MM.1S (cell line): ENCODE measurements around the gene MYH15.

Source experiments
- DNase-seq: peaks from one replicate; pipeline ENCODE4 v3.0.0-alpha.2; 2015
- H2AFZ ChIP-seq: fragments of 300-600 bp; sonication (generic); 2 replicates; pipeline ENCODE4 v1.6.0; 2016; ENCODE audit warnings: antibody characterized with exemption, low read length
- H3F3A ChIP-seq: fragments of 300-600 bp; sonication (generic); 2 replicates; pipeline ENCODE4 v1.6.1; 2016; ENCODE audit warnings: mild to moderate bottlenecking, antibody characterized with exemption, low read length, moderate library complexity, mixed read lengths; ENCODE audit not compliant: insufficient read depth
- H3K27ac ChIP-seq: fragments of 300-600 bp; sonication (generic); 2 replicates; pipeline ENCODE4 v1.5.1; 2016; ENCODE audit warnings: mild to moderate bottlenecking, low read length
- H3K27me3 ChIP-seq: fragments of 300-600 bp; sonication (generic); replicated peaks from 2 replicates; pipeline ENCODE4 v1.6.0; 2016; ENCODE audit warnings: low read length; ENCODE audit not compliant: insufficient read depth
- H3K36me3 ChIP-seq: fragments of 300-600 bp; sonication (generic); replicated peaks from 2 replicates; pipeline ENCODE4 v1.6.1; 2016; ENCODE audit warnings: mild to moderate bottlenecking, low read length, mixed read lengths; ENCODE audit not compliant: insufficient read depth
- H3K4me1 ChIP-seq: fragments of 300-600 bp; sonication (generic); 2 replicates; pipeline ENCODE4 v1.6.1; 2016; ENCODE audit warnings: low read length, mixed read lengths
- H3K4me2 ChIP-seq: fragments of 300-600 bp; sonication (generic); 2 replicates; pipeline ENCODE4 v1.6.0; 2016; ENCODE audit warnings: low read depth, low read length
- H3K4me3 ChIP-seq: fragments of 300-600 bp; sonication (generic); 2 replicates; pipeline ENCODE4 v1.5.1; 2016; ENCODE audit warnings: low read length, mixed read lengths
- H3K79me2 ChIP-seq: fragments of 300-600 bp; sonication (generic); 2 replicates; pipeline ENCODE4 v1.6.1; 2016; ENCODE audit warnings: mixed run types, low read length, mixed read lengths
- H3K9ac ChIP-seq: fragments of 300-600 bp; sonication (generic); 2 replicates; pipeline ENCODE4 v1.6.1; 2016; ENCODE audit warnings: low read length, mixed read lengths
- H3K9me2 ChIP-seq: fragments of 300-600 bp; sonication (generic); replicated peaks from 2 replicates; pipeline ENCODE4 v1.6.1; 2016; ENCODE audit warnings: mild to moderate bottlenecking, low read length, mixed read lengths; ENCODE audit not compliant: insufficient read depth
- H3K9me3 ChIP-seq: fragments of 300-600 bp; sonication (generic); replicated peaks from 2 replicates; pipeline ENCODE4 v1.6.1; 2016; ENCODE audit warnings: mild to moderate bottlenecking, low read length, mixed read lengths; ENCODE audit not compliant: insufficient read depth
- H4K20me1 ChIP-seq: fragments of 300-600 bp; sonication (generic); 2 replicates; pipeline ENCODE4 v1.6.1; 2016; ENCODE audit warnings: mild to moderate bottlenecking, low read length, moderate library complexity, mixed read lengths; ENCODE audit not compliant: insufficient read depth
- CTCF ChIP-seq: fragments of 300-600 bp; sonication (generic); IDR thresholded peaks from 2 replicates; pipeline ENCODE4 v1.5.1; 2016; ENCODE audit warnings: antibody characterized with exemption, low read length, mixed read lengths
- EZH2 ChIP-seq: fragments of 300-600 bp; sonication (generic); optimal IDR thresholded peaks from 2 replicates; pipeline ENCODE3; 2017; ENCODE audit warnings: low read depth, mild to moderate bottlenecking, antibody characterized with exemption, low read length, mixed read lengths
- EZH2phosphoT487 ChIP-seq: fragments of 300-600 bp; sonication (generic); IDR thresholded peaks from 2 replicates; pipeline ENCODE4 v1.6.1; 2018; ENCODE audit warnings: antibody characterized with exemption, low read length

The MYH15 gene

GRCh38 chr3:108415661-108416060, 94.7 kb downstream of the MYH15 start:
- no peaks in the 10 kb centered on the region for H3K27me3 ChIP-seq
- no peaks in the 10 kb centered on the region for H3K9me2 ChIP-seq
- H3K9ac ChIP-seq = no peak overlapping the region
- no peak for DNase-seq
- H3K4me1 ChIP-seq = peaks cover 11% of the 10 kb centered on the region
- TF ChIP-seq EZH2phosphoT487 (no peak), EZH2 (no peak), CTCF (no peak)
- no peaks in the 10 kb centered on the region for H3K79me2 ChIP-seq
- H3K9me3 ChIP-seq = no peaks in the 10 kb centered on the region
- H2AFZ ChIP-seq = no peak overlapping the region
- no peaks in the 10 kb centered on the region for H3K36me3 ChIP-seq
- H3K4me3 ChIP-seq = no peak overlapping the region
- H3K4me2 ChIP-seq = no peak overlapping the region
- H4K20me1 ChIP-seq = no peaks in the 10 kb centered on the region
- no peak overlapping the region for H3K27ac ChIP-seq
- no peaks in the 10 kb centered on the region for H3F3A ChIP-seq

GRCh38 chr3:108414007-108414406, 96.4 kb downstream of the MYH15 start:
- Histone ChIP-seq H3K4me2 (no peak overlapping the region), H3K9me2 (no peaks in the 10 kb centered on the region), H4K20me1 (no peaks in the 10 kb centered on the region), H3K36me3 (no peaks in the 10 kb centered on the region), H3K4me3 (no peak overlapping the region), H3K27ac (no peak overlapping the region), H3K4me1 (peaks cover 11% of the 10 kb centered on the region), H3K27me3 (no peaks in the 10 kb centered on the region), H3F3A (no peaks in the 10 kb centered on the region), H3K9me3 (no peaks in the 10 kb centered on the region), H3K9ac (no peak overlapping the region), H2AFZ (no peak overlapping the region), H3K79me2 (no peaks in the 10 kb centered on the region)
- DNase-seq = no peak
- TF ChIP-seq CTCF = no peak
- no peak for TF ChIP-seq EZH2phosphoT487
- TF ChIP-seq EZH2 = no peak

- Histone ChIP-seq H3K4me1 (peaks cover 11% of the 10 kb centered on the region), H3K4me3 (no peak overlapping the region), H2AFZ (no peak overlapping the region), H3K9me2 (no peaks in the 10 kb centered on the region), H3K27ac (no peak overlapping the region), H3K9me3 (no peaks in the 10 kb centered on the region), H3K9ac (no peak overlapping the region), H3F3A (no peaks in the 10 kb centered on the region), H3K4me2 (no peak overlapping the region), H3K36me3 (no peaks in the 10 kb centered on the region), H4K20me1 (no peaks in the 10 kb centered on the region), H3K27me3 (no peaks in the 10 kb centered on the region), H3K79me2 (no peaks in the 10 kb centered on the region)
- no peak for DNase-seq
- TF ChIP-seq CTCF = no peak
- no peak for TF ChIP-seq EZH2
- TF ChIP-seq EZH2phosphoT487 = no peak
These were observed 98.2 kb downstream of the MYH15 start for GRCh38 chr3:108412121-108412750.
